A673 (cell line): ENCODE measurements around the gene TLE7. TPM values are rescaled to one million over a fixed set of nuclear protein-coding genes. Genes with fewer than 3 reads are reported as not detected.
A peak's percentile ranks its signal among the peaks of the same experiment; 100 is the strongest.

Source experiments
- BruUV-seq: library from RNA; stranded (reverse); fragments of 400-500 nt; replicated peaks from 2 replicates; lab custom pipeline; 2021; lab: Mats Ljungman, UMichigan
- CTCF ChIA-PET: fragments of 300-600 bp; sonication (Branson Sonifier 250); formaldehyde crosslinking; loops from one replicate; lab custom pipeline; 2022; ENCODE audit warnings: antibody characterized with exemption; lab: Charles Lee
- POLR2A ChIA-PET: fragments of 300-600 bp; sonication (Branson Sonifier 250); formaldehyde crosslinking; loops from one replicate; lab custom pipeline; 2022; ENCODE audit warnings: antibody characterized with exemption; ENCODE audit not compliant: low non-redundant PET; lab: Charles Lee
- DNase-seq: peaks from one replicate; pipeline ENCODE4 v3.0.0-alpha.2; 2015; ENCODE audit warnings: low spot score
- H3K27ac ChIP-seq: fragments of 200-600 bp; sonication (generic); 2 replicates; pipeline ENCODE4 v1.5.1; 2016; ENCODE audit warnings: mixed run types, low read depth, mild to moderate bottlenecking, mixed read lengths, antibody characterized with exemption, low read length; ENCODE audit not compliant: poor library complexity, severe bottlenecking
- H3K27me3 ChIP-seq: fragments of 200-600 bp; sonication (generic); replicated peaks from 2 replicates; pipeline ENCODE4 v1.6.1; 2017; ENCODE audit warnings: mixed run types, low read depth, mild to moderate bottlenecking, mixed read lengths, antibody characterized with exemption, low read length; ENCODE audit not compliant: insufficient read depth, poor library complexity
- H3K36me3 ChIP-seq: fragments of 200-600 bp; sonication (generic); 2 replicates; pipeline ENCODE4 v1.6.1; 2016; ENCODE audit warnings: mixed run types, mild to moderate bottlenecking, mixed read lengths, antibody characterized with exemption, low read length; ENCODE audit not compliant: insufficient read depth, poor library complexity, severe bottlenecking
- H3K4me1 ChIP-seq: fragments of 200-600 bp; sonication (generic); 2 replicates; pipeline ENCODE4 v1.6.1; 2017; ENCODE audit warnings: mixed run types, mild to moderate bottlenecking, mixed read lengths, antibody characterized with exemption, low read length; ENCODE audit not compliant: insufficient read depth, poor library complexity, severe bottlenecking
- H3K4me3 ChIP-seq: fragments of 200-600 bp; sonication (generic); 2 replicates; pipeline ENCODE4 v1.5.1; 2016; ENCODE audit warnings: low read depth, mixed run types, mild to moderate bottlenecking, mixed read lengths, low read length; ENCODE audit not compliant: poor library complexity, severe bottlenecking
- H3K9me3 ChIP-seq: fragments of 200-600 bp; sonication (generic); 2 replicates; pipeline ENCODE4 v1.6.1; 2016; ENCODE audit warnings: mixed run types, low read depth, mild to moderate bottlenecking, mixed read lengths, antibody characterized with exemption, low read length; ENCODE audit not compliant: poor library complexity, severe bottlenecking
- EZH2 ChIP-seq: fragments of 200-600 bp; sonication (generic); IDR thresholded peaks from 2 replicates; pipeline ENCODE4 v1.6.1; 2017; ENCODE audit warnings: borderline replicate concordance, low read depth, mild to moderate bottlenecking, mixed read lengths, antibody characterized with exemption, low read length; ENCODE audit not compliant: poor library complexity, severe bottlenecking
- intact Hi-C: fragments of 100-400 bp; cut with micrococcal nuclease; formaldehyde crosslinking; loops from one replicate; pipeline ENCODE4 v1.10.0; 2022; ENCODE audit not compliant: unreplicated experiment
- total RNA-seq: library from RNA; stranded (reverse); gene quantifications from 2 replicates; pipeline ENCODE4 v1.2.3, GENCODE V29; 2021
- TF ChIP-seq, protein P1 (sequence below): fragments of 300-800, 200-600 bp; sonication (generic); conservative IDR thresholded peaks from 2 replicates; pipeline ENCODE4 v1.5.1; 2017; ENCODE audit warnings: low read depth, mild to moderate bottlenecking, antibody characterized with exemption, low read length, moderate library complexity, mixed read lengths

TLE7 gene
- total RNA-seq, 1 experiment from 2014 or later = not detected

DNA sequence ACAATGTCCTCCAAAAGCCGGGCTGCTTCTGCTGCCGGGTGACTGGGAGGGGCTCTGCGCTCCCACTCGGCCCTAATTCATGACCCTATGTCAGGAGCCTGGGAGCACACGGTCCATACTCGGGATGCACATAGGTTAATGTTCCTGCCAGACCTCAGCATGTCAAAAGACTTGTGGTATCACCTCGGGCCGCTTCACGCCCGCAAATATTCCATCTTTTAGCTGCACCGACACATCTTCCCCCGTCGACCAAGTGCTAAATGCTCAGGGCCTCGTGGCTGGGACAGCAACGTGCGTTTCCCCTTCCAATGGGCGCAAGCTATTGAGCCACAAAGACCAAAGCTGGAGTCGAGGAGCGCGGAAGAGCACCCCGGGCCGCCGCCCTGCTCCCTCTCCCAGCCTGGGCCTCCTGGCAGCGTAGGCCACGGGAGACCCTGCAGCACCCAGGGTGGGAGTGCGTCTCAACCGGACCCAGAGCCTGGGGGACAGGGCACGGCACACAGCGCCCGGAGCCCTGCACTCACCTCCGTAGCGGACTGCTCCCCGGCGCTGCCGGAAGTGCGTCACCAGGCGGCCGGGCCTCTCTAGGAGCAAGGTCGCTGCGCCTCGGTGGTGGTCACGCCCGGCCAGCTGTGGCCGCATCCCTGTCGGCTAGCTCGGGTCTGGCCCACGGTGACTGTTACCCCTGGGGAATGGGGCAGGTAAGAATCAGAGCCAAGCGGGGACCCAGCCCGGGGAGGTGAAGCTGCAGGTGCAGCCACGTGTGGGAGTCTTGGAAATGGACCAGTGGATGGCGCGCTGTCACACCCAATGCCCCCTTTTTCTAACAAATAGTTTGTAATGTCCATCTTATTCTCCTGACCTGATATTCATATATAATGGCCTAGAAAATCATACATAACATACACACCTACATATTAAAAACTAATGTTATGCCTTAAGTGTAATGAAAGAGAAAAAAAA, 20.1 kb upstream of the TLE7 start, which contains the start of gene ZNF23:
TSS of gene ZNF23 (minus strand) at position 562 of the 963 bp plus-strand sequence. CDS start 5,451 bp downstream, outside the sequence.
- TSS peak; percentile 74 for BruUV-seq
- intact Hi-C loops = loop anchor here (1.0 kb wide), 1 partner anchor 22 kb away; no protein-coding TSS in a partner anchor
- peak; percentile 74 for DNase-seq
- Histone ChIP-seq H3K36me3 (no peaks in the 10 kb centered on the region), H3K27ac (peak within 1 kb of the TSS; percentile 83), H3K27me3 (no peaks in the 10 kb centered on the region), H3K4me1 (no peaks in the 10 kb centered on the region), H3K9me3 (no peaks in the 10 kb centered on the region), H3K4me3 (peak within 1 kb of the TSS; percentile 91)
- no peak for TF ChIP-seq EZH2
- TF ChIP-seq, protein P1, sequence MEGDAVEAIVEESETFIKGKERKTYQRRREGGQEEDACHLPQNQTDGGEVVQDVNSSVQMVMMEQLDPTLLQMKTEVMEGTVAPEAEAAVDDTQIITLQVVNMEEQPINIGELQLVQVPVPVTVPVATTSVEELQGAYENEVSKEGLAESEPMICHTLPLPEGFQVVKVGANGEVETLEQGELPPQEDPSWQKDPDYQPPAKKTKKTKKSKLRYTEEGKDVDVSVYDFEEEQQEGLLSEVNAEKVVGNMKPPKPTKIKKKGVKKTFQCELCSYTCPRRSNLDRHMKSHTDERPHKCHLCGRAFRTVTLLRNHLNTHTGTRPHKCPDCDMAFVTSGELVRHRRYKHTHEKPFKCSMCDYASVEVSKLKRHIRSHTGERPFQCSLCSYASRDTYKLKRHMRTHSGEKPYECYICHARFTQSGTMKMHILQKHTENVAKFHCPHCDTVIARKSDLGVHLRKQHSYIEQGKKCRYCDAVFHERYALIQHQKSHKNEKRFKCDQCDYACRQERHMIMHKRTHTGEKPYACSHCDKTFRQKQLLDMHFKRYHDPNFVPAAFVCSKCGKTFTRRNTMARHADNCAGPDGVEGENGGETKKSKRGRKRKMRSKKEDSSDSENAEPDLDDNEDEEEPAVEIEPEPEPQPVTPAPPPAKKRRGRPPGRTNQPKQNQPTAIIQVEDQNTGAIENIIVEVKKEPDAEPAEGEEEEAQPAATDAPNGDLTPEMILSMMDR = peak; percentile 49
- POLR2A ChIA-PET = no interaction called here
- CTCF ChIA-PET = no interaction called here

GRCh38 chr16:71460941-71461340, 19.1 kb upstream of the TLE7 start:
- CTCF ChIA-PET = no interaction called here
- H3K4me3 ChIP-seq = peak overlapping the region; percentile 91
- BruUV-seq = no TSS peak
- no peaks in the 10 kb centered on the region for H3K9me3 ChIP-seq
- POLR2A ChIA-PET = no interaction called here
- no peak for DNase-seq
- intact Hi-C loops = no loop called here
- H3K27me3 ChIP-seq = no peaks in the 10 kb centered on the region
- H3K27ac ChIP-seq = no peak overlapping the region
- TF ChIP-seq, protein P1 = no peak
- no peak for TF ChIP-seq EZH2
- no peaks in the 10 kb centered on the region for H3K36me3 ChIP-seq
- no peaks in the 10 kb centered on the region for H3K4me1 ChIP-seq

- BruUV-seq = no TSS peak
- POLR2A ChIA-PET = no interaction called here
- Histone ChIP-seq H3K9me3 (no peaks in the 10 kb centered on the region), H3K4me3 (no peak overlapping the region), H3K4me1 (no peaks in the 10 kb centered on the region), H3K36me3 (no peaks in the 10 kb centered on the region), H3K27me3 (no peaks in the 10 kb centered on the region), H3K27ac (no peak overlapping the region)
- intact Hi-C loops = no loop called here
- no peak for TF ChIP-seq EZH2
- TF ChIP-seq, protein P1 = no peak
- CTCF ChIA-PET = no interaction called here
- DNase-seq = no peak
Observed at GRCh38 chr16:71460236-71460635, 18.4 kb upstream of the TLE7 start.
